ENCODE measurements around the gene SCRN2. TPM values are rescaled to one million over a fixed set of nuclear protein-coding genes. Genes with fewer than 3 reads are reported as not detected.

The SCRN2 gene
- total RNA-seq, 1 experiment from 2014 or later: 47.9 TPM

DNA sequence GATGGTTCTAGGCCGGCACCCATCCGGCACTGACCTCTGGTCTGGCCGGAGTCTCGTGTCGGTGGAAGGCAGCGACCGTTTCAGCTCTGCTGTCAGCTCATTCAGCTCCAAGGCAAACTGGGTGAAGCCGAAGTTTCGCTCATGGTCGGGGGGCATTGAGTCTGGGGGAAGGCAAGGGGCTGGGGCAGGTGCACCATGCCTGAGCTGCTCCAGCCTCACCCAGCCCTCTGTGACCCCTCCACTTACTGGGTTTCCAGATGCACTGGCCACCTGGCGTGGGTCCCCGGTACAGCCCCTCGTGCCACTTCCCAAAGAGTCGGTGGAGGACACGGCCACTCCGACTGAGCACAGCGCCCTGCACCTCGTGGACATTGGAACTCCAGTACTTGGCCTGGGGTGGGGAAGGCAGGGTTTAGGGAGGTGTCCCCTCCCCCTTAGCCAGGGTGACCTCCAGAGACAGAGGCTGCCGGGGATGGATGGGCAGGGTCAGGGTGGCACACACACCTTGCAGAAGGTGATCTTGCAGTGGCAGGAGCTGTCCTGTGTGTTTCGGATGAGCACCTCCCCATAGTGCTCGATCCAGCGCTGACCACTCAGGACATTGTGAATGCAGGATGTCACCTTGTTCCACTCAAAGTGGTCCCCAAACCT, 32.1 kb downstream of the SCRN2 start:
- ATAC-seq: no peak
- ChIA-PET CTCF (no interaction called here), POLR2A (ENCODE audit: unreplicated experiment) (no interaction called here)
- TF ChIP-seq, protein P1, sequence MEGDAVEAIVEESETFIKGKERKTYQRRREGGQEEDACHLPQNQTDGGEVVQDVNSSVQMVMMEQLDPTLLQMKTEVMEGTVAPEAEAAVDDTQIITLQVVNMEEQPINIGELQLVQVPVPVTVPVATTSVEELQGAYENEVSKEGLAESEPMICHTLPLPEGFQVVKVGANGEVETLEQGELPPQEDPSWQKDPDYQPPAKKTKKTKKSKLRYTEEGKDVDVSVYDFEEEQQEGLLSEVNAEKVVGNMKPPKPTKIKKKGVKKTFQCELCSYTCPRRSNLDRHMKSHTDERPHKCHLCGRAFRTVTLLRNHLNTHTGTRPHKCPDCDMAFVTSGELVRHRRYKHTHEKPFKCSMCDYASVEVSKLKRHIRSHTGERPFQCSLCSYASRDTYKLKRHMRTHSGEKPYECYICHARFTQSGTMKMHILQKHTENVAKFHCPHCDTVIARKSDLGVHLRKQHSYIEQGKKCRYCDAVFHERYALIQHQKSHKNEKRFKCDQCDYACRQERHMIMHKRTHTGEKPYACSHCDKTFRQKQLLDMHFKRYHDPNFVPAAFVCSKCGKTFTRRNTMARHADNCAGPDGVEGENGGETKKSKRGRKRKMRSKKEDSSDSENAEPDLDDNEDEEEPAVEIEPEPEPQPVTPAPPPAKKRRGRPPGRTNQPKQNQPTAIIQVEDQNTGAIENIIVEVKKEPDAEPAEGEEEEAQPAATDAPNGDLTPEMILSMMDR (conservative IDR thresholded peaks at IDR 0.05; ENCODE audit: low read depth, low read length): no peak
- TF ChIP-seq EZH2phosphoT487 (IDR thresholded peaks at IDR 0.05; ENCODE audit: borderline replicate concordance, low read length) (no peak), EZH2 (IDR thresholded peaks at IDR 0.05; ENCODE audit: low read length, unreplicated experiment) (no peak)
- Histone ChIP-seq H4K20me1 (ENCODE audit: low read length) (peaks cover 20% of the 10 kb centered on the region), H3K27me3 (ENCODE audit: low read length) (no peaks in the 10 kb centered on the region), H3K36me3 (ENCODE audit: low read depth, low read length) (peaks cover 37% of the 10 kb centered on the region), H3K4me2 (ENCODE audit: low read length) (no peak overlapping the region), H2AFZ (ENCODE audit: low read length) (no peak overlapping the region), H3K9me2 (replicated peaks; ENCODE audit: low read length) (no peaks in the 10 kb centered on the region), H3K9me3 (ENCODE audit: low read length) (no peaks in the 10 kb centered on the region), H3F3A (ENCODE audit: low read length, unreplicated experiment) (no peaks in the 10 kb centered on the region), H3K4me3 (ENCODE audit: low read length) (no peak overlapping the region), H3K4me1 (ENCODE audit: insufficient read depth, low read length) (peaks cover 23% of the 10 kb centered on the region), H3K9ac (ENCODE audit: low read length) (no peak overlapping the region), H3K27ac (ENCODE audit: low read length) (no peak overlapping the region), H3K79me2 (ENCODE audit: low read length) (no peaks in the 10 kb centered on the region)
- intact Hi-C loops (cut with micrococcal nuclease): no loop called here
- BruUV-seq (replicated peaks): no TSS peak
- no peak for DNase-seq

DNA sequence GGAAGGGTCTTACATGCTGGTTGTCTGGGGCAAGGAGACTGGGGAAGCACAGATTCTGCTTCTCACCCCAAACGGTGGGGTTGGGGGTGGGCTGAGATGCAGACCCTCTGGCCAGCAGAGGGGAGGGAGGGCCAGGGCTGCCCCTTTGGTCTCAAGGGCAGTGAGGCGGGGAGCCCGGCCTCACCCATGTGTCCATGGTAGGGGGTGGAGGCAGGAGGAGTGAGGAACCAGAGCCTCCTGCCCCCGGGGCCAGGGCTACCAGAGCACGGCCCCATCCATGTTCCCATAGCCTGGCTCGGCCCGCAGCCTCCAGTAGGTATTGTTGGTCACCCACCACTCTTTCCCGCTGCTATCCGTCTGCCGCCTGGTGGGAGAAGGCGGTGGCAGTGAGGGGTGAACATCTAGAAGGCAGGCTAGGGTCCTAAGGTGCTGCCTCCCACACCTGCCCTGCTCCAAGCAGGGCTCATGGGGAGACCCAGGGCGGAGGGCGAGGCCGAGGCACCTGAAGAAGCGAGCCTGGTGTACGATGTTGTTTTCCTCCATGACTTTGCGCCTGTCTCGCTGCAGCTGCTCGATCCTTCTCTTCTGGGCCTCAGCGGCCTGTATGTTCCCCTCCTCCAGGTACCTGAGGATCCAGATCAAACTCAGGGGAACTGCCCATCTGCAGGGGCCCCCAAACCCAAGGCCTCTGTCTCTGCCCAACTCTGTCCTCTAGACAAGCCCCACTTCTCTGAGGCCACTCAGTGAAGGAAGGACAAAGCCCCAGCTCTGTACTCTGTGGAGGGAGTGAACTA, 32.8 kb downstream of the SCRN2 start:
- no peak overlapping the region for H3K9ac ChIP-seq (ENCODE audit: low read length)
- H3K4me1 ChIP-seq (ENCODE audit: insufficient read depth, low read length): peaks cover 23% of the 10 kb centered on the region
- H3K4me3 ChIP-seq (ENCODE audit: low read length): no peak overlapping the region
- ChIA-PET CTCF (no interaction called here), POLR2A (ENCODE audit: unreplicated experiment) (no interaction called here)
- no peaks in the 10 kb centered on the region for H3F3A ChIP-seq (ENCODE audit: low read length, unreplicated experiment)
- TSS peak; percentile 14 for BruUV-seq (replicated peaks)
- H3K9me3 ChIP-seq (ENCODE audit: low read length): no peaks in the 10 kb centered on the region
- H3K27ac ChIP-seq (ENCODE audit: low read length): no peak overlapping the region
- no peak for ATAC-seq
- no peak overlapping the region for H2AFZ ChIP-seq (ENCODE audit: low read length)
- H4K20me1 ChIP-seq (ENCODE audit: low read length): peaks cover 20% of the 10 kb centered on the region
- H3K4me2 ChIP-seq (ENCODE audit: low read length): no peak overlapping the region
- peaks cover 37% of the 10 kb centered on the region for H3K36me3 ChIP-seq (ENCODE audit: low read depth, low read length)
- H3K79me2 ChIP-seq (ENCODE audit: low read length): no peaks in the 10 kb centered on the region
- intact Hi-C loops (cut with micrococcal nuclease): no loop called here
- no peak for DNase-seq
- no peaks in the 10 kb centered on the region for H3K9me2 ChIP-seq (replicated peaks; ENCODE audit: low read length)
- no peaks in the 10 kb centered on the region for H3K27me3 ChIP-seq (ENCODE audit: low read length)
- TF ChIP-seq EZH2phosphoT487 (IDR thresholded peaks at IDR 0.05; ENCODE audit: borderline replicate concordance, low read length): no peak
- TF ChIP-seq EZH2 (IDR thresholded peaks at IDR 0.05; ENCODE audit: low read length, unreplicated experiment): no peak
- TF ChIP-seq, protein P1 (conservative IDR thresholded peaks at IDR 0.05; ENCODE audit: low read depth, low read length): no peak

DNA sequence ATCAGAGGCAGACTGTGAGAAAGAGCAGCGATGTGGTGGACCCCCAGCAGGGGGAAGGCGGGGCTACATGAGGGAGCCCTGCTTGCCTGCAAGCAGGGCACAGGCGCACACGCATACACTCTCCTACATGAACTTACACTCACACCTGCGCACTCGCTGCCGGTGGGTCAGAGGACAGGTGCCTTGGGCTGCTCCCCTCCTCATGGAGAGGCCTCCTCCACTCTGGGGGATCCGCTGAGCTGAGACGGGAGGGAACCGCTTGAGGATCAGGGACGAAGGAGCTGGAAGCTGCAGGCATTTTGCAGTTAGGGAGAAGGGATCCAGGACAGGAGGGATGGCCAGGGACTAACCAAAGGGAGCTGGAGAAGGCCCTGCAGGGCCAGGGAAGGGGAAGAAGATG, 33.7 kb downstream of the SCRN2 start:
- H4K20me1 ChIP-seq (ENCODE audit: low read length): peaks cover 20% of the 10 kb centered on the region

More for the DNA sequence above, 33.7 kb downstream of the SCRN2 start:
- Histone ChIP-seq H3K4me2 (ENCODE audit: low read length) (no peak overlapping the region), H3K4me3 (ENCODE audit: low read length) (no peak overlapping the region), H3K27ac (ENCODE audit: low read length) (no peak overlapping the region), H3K9me2 (replicated peaks; ENCODE audit: low read length) (no peaks in the 10 kb centered on the region), H3K9me3 (ENCODE audit: low read length) (no peaks in the 10 kb centered on the region), H3K36me3 (ENCODE audit: low read depth, low read length) (peaks cover 37% of the 10 kb centered on the region), H3K4me1 (ENCODE audit: insufficient read depth, low read length) (peaks cover 23% of the 10 kb centered on the region), H3K27me3 (ENCODE audit: low read length) (no peaks in the 10 kb centered on the region), H2AFZ (ENCODE audit: low read length) (no peak overlapping the region), H3F3A (ENCODE audit: low read length, unreplicated experiment) (no peaks in the 10 kb centered on the region), H3K9ac (ENCODE audit: low read length) (no peak overlapping the region), H3K79me2 (ENCODE audit: low read length) (no peaks in the 10 kb centered on the region)
- intact Hi-C loops (cut with micrococcal nuclease): no loop called here
- no TSS peak for BruUV-seq (replicated peaks)
- no peak for DNase-seq
- TF ChIP-seq EZH2phosphoT487 (IDR thresholded peaks at IDR 0.05; ENCODE audit: borderline replicate concordance, low read length) (no peak), EZH2 (IDR thresholded peaks at IDR 0.05; ENCODE audit: low read length, unreplicated experiment) (no peak)
- TF ChIP-seq, protein P1 (conservative IDR thresholded peaks at IDR 0.05; ENCODE audit: low read depth, low read length): no peak
- ATAC-seq: no peak
- POLR2A ChIA-PET (ENCODE audit: unreplicated experiment): no interaction called here
- CTCF ChIA-PET: no interaction called here

Data from PC-3 (cell line).